Measurements from ENCODE around the gene MVB12B. TPM values are rescaled to one million over a fixed set of nuclear protein-coding genes. Genes with fewer than 3 reads are reported as not detected.
A peak's percentile ranks its signal among the peaks of the same experiment; 100 is the strongest.

Gene MVB12B
- total and polyA plus RNA-seq, 2 donors = 4.4 to 11.5 TPM

- Histone ChIP-seq H3K27me3 (ENCODE audit: control insufficient read depth in 2 of 2, insufficient read depth in 1 of 2, low read length in 1 of 2) (no peaks in the 10 kb centered on the region), H3K4me1 (ENCODE audit: control insufficient read depth in 2 of 2, insufficient read depth in 2 of 2, low read length in 2 of 2) (no peaks in the 10 kb centered on the region), H3K9me3 (ENCODE audit: control insufficient read depth in 2 of 2, insufficient read depth in 1 of 2, low read length in 1 of 2) (no peaks in the 10 kb centered on the region), H3K36me3 (ENCODE audit: control insufficient read depth in 2 of 2, insufficient read depth in 2 of 2, low read length in 1 of 2) (no peaks in the 10 kb centered on the region), H3K27ac (ENCODE audit: low read depth in 1 of 2, low read length in 1 of 2) (no peak overlapping the region), H3K4me3 (ENCODE audit: low read length in 2 of 2) (no peak overlapping the region)
- 95% methylated on average over 15 of the region's 15 CpGs for WGBS
- DNase-seq (ENCODE audit: low read depth in 6 of 9, low spot score in 9 of 9) = no peak
Measured at GRCh38 chr9:126307322-126308061, 19.1 kb upstream of the MVB12B start.

GRCh38 chr9:126309427-126310189, 17.0 kb upstream of the MVB12B start:
- no peaks in the 10 kb centered on the region for H3K9me3 ChIP-seq (ENCODE audit: control insufficient read depth in 2 of 2, insufficient read depth in 1 of 2, low read length in 1 of 2)
- H3K27me3 ChIP-seq (ENCODE audit: control insufficient read depth in 2 of 2, insufficient read depth in 1 of 2, low read length in 1 of 2) = no peaks in the 10 kb centered on the region
- no peaks in the 10 kb centered on the region for H3K4me1 ChIP-seq (ENCODE audit: control insufficient read depth in 2 of 2, insufficient read depth in 2 of 2, low read length in 2 of 2)
- DNase-seq (ENCODE audit: low read depth in 6 of 9, low spot score in 9 of 9) = no peak
- no peak overlapping the region for H3K4me3 ChIP-seq (ENCODE audit: low read length in 2 of 2)
- whole genome bisulfite sequencing = 77% methylated on average over 8 of the region's 8 CpGs
- no peak overlapping the region for H3K27ac ChIP-seq (ENCODE audit: low read depth in 1 of 2, low read length in 1 of 2)
- no peaks in the 10 kb centered on the region for H3K36me3 ChIP-seq (ENCODE audit: control insufficient read depth in 2 of 2, insufficient read depth in 2 of 2, low read length in 1 of 2)

DNA sequence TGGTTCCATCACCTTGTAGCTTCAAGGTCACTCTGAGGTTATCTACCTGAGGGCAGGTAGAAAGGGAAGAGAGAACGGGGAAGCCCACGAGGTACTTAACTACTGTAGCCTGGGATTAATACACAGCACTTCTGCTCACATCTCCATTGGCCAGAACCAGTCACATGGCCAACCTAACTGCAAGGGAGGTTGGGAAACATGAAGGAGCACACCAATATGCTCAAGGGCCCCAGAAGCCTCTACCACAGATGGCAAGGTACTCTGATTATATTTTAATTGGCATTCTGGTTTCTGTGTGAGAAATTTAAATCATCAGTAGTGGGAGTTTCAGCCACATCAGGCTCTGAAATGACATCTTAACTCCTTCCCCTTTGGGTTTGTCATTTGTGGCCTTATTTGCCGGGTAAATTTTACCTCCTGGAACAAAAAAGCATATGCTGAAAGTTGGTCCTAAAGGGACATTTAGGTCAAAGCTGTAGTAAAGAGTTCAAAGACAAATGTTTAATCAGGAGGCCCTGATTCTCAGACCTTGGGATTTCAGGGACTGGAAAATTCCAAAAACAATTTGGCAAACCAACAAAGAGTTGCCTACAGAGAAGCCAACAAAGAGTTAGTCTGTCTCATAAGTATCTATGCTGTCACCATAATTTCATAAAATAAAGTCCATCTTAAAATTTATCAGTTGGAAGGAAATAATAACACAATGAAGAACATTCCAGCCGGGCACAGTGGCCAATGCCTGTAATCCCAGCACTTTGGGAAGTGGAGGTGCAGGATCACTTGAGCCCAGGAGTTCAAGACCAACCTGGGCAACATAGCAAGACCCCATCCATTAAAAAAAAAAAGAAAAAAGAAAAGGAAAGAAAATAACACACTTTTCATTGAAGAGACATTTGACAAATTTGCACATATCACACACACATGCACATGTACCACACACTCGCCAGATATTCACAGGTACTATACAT, 13.8 kb upstream of the MVB12B start:
- H3K4me1 ChIP-seq (ENCODE audit: control insufficient read depth in 2 of 2, insufficient read depth in 2 of 2, low read length in 2 of 2) = peaks cover under 1 to 2% of the 10 kb centered on the region in 2 donors
- H3K9me3 ChIP-seq (ENCODE audit: control insufficient read depth in 2 of 2, insufficient read depth in 1 of 2, low read length in 1 of 2) = no peaks in the 10 kb centered on the region
- no peaks in the 10 kb centered on the region for H3K27me3 ChIP-seq (ENCODE audit: control insufficient read depth in 2 of 2, insufficient read depth in 1 of 2, low read length in 1 of 2)
- H3K4me3 ChIP-seq (ENCODE audit: low read length in 2 of 2) = no peak overlapping the region
- DNase-seq (ENCODE audit: low read depth in 6 of 9, low spot score in 9 of 9) = no peak
- WGBS = 95% methylated on average over 5 of the region's 5 CpGs
- H3K27ac ChIP-seq (ENCODE audit: low read depth in 1 of 2, low read length in 1 of 2) = no peak overlapping the region
- H3K36me3 ChIP-seq (ENCODE audit: control insufficient read depth in 2 of 2, insufficient read depth in 2 of 2, low read length in 1 of 2) = no peaks in the 10 kb centered on the region

DNA sequence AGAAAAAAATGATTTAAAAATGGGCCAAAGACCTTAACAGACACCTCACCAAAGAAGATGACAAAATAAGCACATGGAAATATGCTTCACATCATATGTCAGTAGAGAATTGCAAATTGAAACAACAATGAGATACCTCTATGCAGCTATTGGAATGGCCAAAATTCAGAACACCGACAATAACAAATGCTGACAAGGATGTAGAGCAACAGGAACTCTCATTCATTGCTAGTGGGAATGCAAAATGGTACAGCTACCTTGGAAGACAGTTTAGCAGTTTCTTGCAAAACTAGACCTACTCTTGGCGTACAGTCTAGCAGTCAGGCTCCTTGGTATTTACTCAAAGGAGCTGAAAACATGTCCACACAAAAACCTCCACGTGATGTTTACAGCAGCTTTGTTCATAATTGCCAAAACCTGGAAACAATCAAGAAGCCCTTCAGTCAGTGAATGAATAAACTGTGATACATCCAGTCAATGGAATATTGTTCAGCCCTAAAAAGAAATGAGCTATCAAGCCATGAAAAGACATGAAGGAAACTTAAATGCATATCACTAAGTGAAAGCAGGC, 10.5 kb upstream of the MVB12B start:
- 98% methylated on average over 3 of the region's 3 CpGs for WGBS
- DNase-seq (ENCODE audit: low read depth in 6 of 9, low spot score in 9 of 9) = no peak
- Histone ChIP-seq H3K36me3 (ENCODE audit: control insufficient read depth in 2 of 2, insufficient read depth in 2 of 2, low read length in 1 of 2) (no peaks in the 10 kb centered on the region), H3K4me3 (ENCODE audit: low read length in 2 of 2) (no peak overlapping the region), H3K27ac (ENCODE audit: low read depth in 1 of 2, low read length in 1 of 2) (no peak overlapping the region), H3K27me3 (ENCODE audit: control insufficient read depth in 2 of 2, insufficient read depth in 1 of 2, low read length in 1 of 2) (no peaks in the 10 kb centered on the region), H3K4me1 (ENCODE audit: control insufficient read depth in 2 of 2, insufficient read depth in 2 of 2, low read length in 2 of 2) (peaks cover 3 to 4% of the 10 kb centered on the region in 2 donors), H3K9me3 (ENCODE audit: control insufficient read depth in 2 of 2, insufficient read depth in 1 of 2, low read length in 1 of 2) (no peaks in the 10 kb centered on the region)

DNA sequence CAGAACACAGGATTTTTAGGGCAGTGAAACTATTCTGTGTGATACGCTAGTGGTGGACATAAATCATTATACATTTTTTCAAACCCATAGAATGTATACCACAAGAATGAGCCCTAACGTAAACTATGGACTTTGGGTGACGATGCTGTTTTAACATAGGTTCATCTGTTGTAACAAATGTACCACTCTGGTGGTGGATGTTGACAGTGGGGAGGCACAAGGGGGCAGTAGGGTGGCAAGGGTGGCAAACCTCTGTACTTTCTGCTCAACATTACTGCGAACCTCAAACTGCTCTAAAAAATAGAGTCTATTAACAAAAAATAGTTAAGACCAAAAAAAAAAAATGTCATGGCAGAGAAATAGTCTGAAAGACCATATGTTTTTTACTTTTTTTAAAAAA, 9.1 kb upstream of the MVB12B start:
- no peak overlapping the region for H3K27ac ChIP-seq (ENCODE audit: low read depth in 1 of 2, low read length in 1 of 2)
- DNase-seq (ENCODE audit: low read depth in 6 of 9, low spot score in 9 of 9) = peak in 4 of 9 donors; percentile 31 to 63 (median 52)
- WGBS = 66% methylated on average over 4 of the region's 4 CpGs
- H3K4me3 ChIP-seq (ENCODE audit: low read length in 2 of 2) = no peak overlapping the region
- H3K27me3 ChIP-seq (ENCODE audit: control insufficient read depth in 2 of 2, insufficient read depth in 1 of 2, low read length in 1 of 2) = no peaks in the 10 kb centered on the region
- peaks cover 3 to 4% of the 10 kb centered on the region in 2 donors for H3K4me1 ChIP-seq (ENCODE audit: control insufficient read depth in 2 of 2, insufficient read depth in 2 of 2, low read length in 2 of 2)
- H3K9me3 ChIP-seq (ENCODE audit: control insufficient read depth in 2 of 2, insufficient read depth in 1 of 2, low read length in 1 of 2) = no peaks in the 10 kb centered on the region
- H3K36me3 ChIP-seq (ENCODE audit: control insufficient read depth in 2 of 2, insufficient read depth in 2 of 2, low read length in 1 of 2) = no peaks in the 10 kb centered on the region

- no peaks in the 10 kb centered on the region for H3K9me3 ChIP-seq (ENCODE audit: control insufficient read depth in 2 of 2, insufficient read depth in 1 of 2, low read length in 1 of 2)
- peaks cover 3 to 4% of the 10 kb centered on the region in 2 donors for H3K4me1 ChIP-seq (ENCODE audit: control insufficient read depth in 2 of 2, insufficient read depth in 2 of 2, low read length in 2 of 2)
- H3K4me3 ChIP-seq (ENCODE audit: low read length in 2 of 2) = no peak overlapping the region
- H3K27ac ChIP-seq (ENCODE audit: low read depth in 1 of 2, low read length in 1 of 2) = no peak overlapping the region
- 99% methylated on average over 6 of the region's 6 CpGs for WGBS
- no peaks in the 10 kb centered on the region for H3K36me3 ChIP-seq (ENCODE audit: control insufficient read depth in 2 of 2, insufficient read depth in 2 of 2, low read length in 1 of 2)
- no peaks in the 10 kb centered on the region for H3K27me3 ChIP-seq (ENCODE audit: control insufficient read depth in 2 of 2, insufficient read depth in 1 of 2, low read length in 1 of 2)
- no peak for DNase-seq (ENCODE audit: low read depth in 6 of 9, low spot score in 9 of 9)
Measured at GRCh38 chr9:126318858-126319257, 7.8 kb upstream of the MVB12B start.

- Histone ChIP-seq H3K4me1 (ENCODE audit: control insufficient read depth in 2 of 2, insufficient read depth in 2 of 2, low read length in 2 of 2) (peaks cover 3 to 4% of the 10 kb centered on the region in 2 donors), H3K9me3 (ENCODE audit: control insufficient read depth in 2 of 2, insufficient read depth in 1 of 2, low read length in 1 of 2) (no peaks in the 10 kb centered on the region), H3K36me3 (ENCODE audit: control insufficient read depth in 2 of 2, insufficient read depth in 2 of 2, low read length in 1 of 2) (no peaks in the 10 kb centered on the region), H3K27me3 (ENCODE audit: control insufficient read depth in 2 of 2, insufficient read depth in 1 of 2, low read length in 1 of 2) (no peaks in the 10 kb centered on the region), H3K4me3 (ENCODE audit: low read length in 2 of 2) (no peak overlapping the region), H3K27ac (ENCODE audit: low read depth in 1 of 2, low read length in 1 of 2) (peak overlapping the region in 1 of 2 donors; percentile 11)
- DNase-seq (ENCODE audit: low read depth in 6 of 9, low spot score in 9 of 9) = no peak
- WGBS = 99% methylated on average over 5 of the region's 5 CpGs
Measured at GRCh38 chr9:126319671-126320070, 7.0 kb upstream of the MVB12B start.

- 84% methylated on average over 4 of the region's 4 CpGs for WGBS
- Histone ChIP-seq H3K36me3 (ENCODE audit: control insufficient read depth in 2 of 2, insufficient read depth in 2 of 2, low read length in 1 of 2) (no peaks in the 10 kb centered on the region), H3K9me3 (ENCODE audit: control insufficient read depth in 2 of 2, insufficient read depth in 1 of 2, low read length in 1 of 2) (no peaks in the 10 kb centered on the region), H3K27me3 (ENCODE audit: control insufficient read depth in 2 of 2, insufficient read depth in 1 of 2, low read length in 1 of 2) (no peaks in the 10 kb centered on the region), H3K4me1 (ENCODE audit: control insufficient read depth in 2 of 2, insufficient read depth in 2 of 2, low read length in 2 of 2) (peaks cover 3 to 4% of the 10 kb centered on the region in 2 donors), H3K27ac (ENCODE audit: low read depth in 1 of 2, low read length in 1 of 2) (no peak overlapping the region), H3K4me3 (ENCODE audit: low read length in 2 of 2) (no peak overlapping the region)
- no peak for DNase-seq (ENCODE audit: low read depth in 6 of 9, low spot score in 9 of 9)
Measured at GRCh38 chr9:126320158-126320922, 6.3 kb upstream of the MVB12B start.

All from thymus (tissue), 11 donors.